K562 (cell line): Measurements from ENCODE around the gene KLHL28. TPM values are rescaled to one million over a fixed set of nuclear protein-coding genes. Genes with fewer than 3 reads are reported as not detected.

ENCODE experiments used
- CCNT2 ChIP-seq: IDR thresholded peaks from 2 replicates; pipeline ENCODE4 v1.6.1; 2011; ENCODE audit warnings: borderline replicate concordance, low read depth, mild to moderate bottlenecking, moderate library complexity, mixed read lengths, low read length; ENCODE audit not compliant: insufficient read length; ENCODE audit errors: extremely low read depth
- FOXP4 ChIP-seq: sonication (generic); formaldehyde crosslinking; IDR thresholded peaks from 2 replicates; pipeline ENCODE4 v1.8.0; 2022; ENCODE audit warnings: mild to moderate bottlenecking, missing genetic modification reagents, borderline replicate concordance
- MBD1 ChIP-seq: fragments of 250-450 bp; sonication (Bioruptor Pico); IDR thresholded peaks from 2 replicates; pipeline ENCODE4 v1.8.0; 2022; ENCODE audit warnings: inconsistent platforms
- MBD2 ChIP-seq: sonication (generic); IDR thresholded peaks from 2 replicates; pipeline ENCODE4 v1.6.1; 2016; ENCODE audit warnings: low read depth, borderline replicate concordance
- NR2C2 ChIP-seq, 2 experiments: fragments of 200-800 bp in 1 of 2; sonication (Bioruptor generic) in 1 of 2; sonication (generic) in 1 of 2; formaldehyde crosslinking in 1 of 2; IDR thresholded peaks; 2 replicates each; pipeline versions ENCODE4 v1.6.1 to v1.8.0; 2016 to 2022; ENCODE audit warnings: mild to moderate bottlenecking in 1 of 2, missing compliant biosample characterization in 1 of 2, missing genetic modification characterization in 1 of 2, missing genetic modification reagents in 1 of 2
- POLR2B ChIP-seq: fragments of 450-650 bp; IDR thresholded peaks from 2 replicates; pipeline ENCODE4 v1.6.1; 2018; ENCODE audit warnings: low read depth; ENCODE audit not compliant: partially characterized antibody
- RB1 ChIP-seq: fragments of 450-650 bp; IDR thresholded peaks from 2 replicates; pipeline ENCODE4 v1.6.1; 2017; ENCODE audit warnings: low read depth, mild to moderate bottlenecking
- SUPT5H ChIP-seq: fragments of 450-650 bp; IDR thresholded peaks from 2 replicates; pipeline ENCODE4 v1.6.1; 2016
- YY1 ChIP-seq, 3 experiments: IDR thresholded peaks; 2 replicates each; pipeline ENCODE4 v1.6.1; 2011; ENCODE audit warnings: low read length in 2 of 3, mild to moderate bottlenecking in 2 of 3, moderate library complexity in 2 of 3, borderline replicate concordance in 1 of 3, control low read depth in 1 of 3, low read depth in 1 of 3; ENCODE audit not compliant: insufficient read depth in 3 of 3, insufficient replicate concordance in 2 of 3, control insufficient read depth in 1 of 3, insufficient read length in 1 of 3; ENCODE audit errors: extremely low read depth in 1 of 3
- polyA plus RNA-seq, 8 experiments: library from polyadenylated mRNA; depleted of rRNA in 4 of 8; stranded (reverse) in 5 of 8; unstranded in 3 of 8; fragments of >200 nt; fragmentation: Nextera tagmentation in 2 of 8; fragmentation: Illumina TruSeq in 1 of 8; extraction: Ambion mirVana in 2 of 8; extraction: Trizol in 1 of 8; gene quantifications; 2 replicates each; pipeline versions ENCODE4 v1.2.1 to v1.2.3, GENCODE V29; 2011 to 2014; ENCODE audit warnings: inconsistent platforms in 1 of 8, missing spikeins in 1 of 8
- total RNA-seq, 7 experiments: library from RNA; depleted of rRNA in 6 of 7; stranded (reverse); fragments of >200 nt in 6 of 7; fragmentation: Illumina TruSeq in 2 of 7; extraction: Trizol in 2 of 7; gene quantifications; 2 replicates each; pipeline versions ENCODE4 v1.2.1 to v1.2.3, GENCODE V29; 2011 to 2021; ENCODE audit warnings: low replicate concordance in 1 of 7
- TF ChIP-seq, protein P1 (sequence below): fragments of 450-650 bp; IDR thresholded peaks from 2 replicates; pipeline ENCODE4 v1.6.1; 2017; ENCODE audit warnings: antibody characterized with exemption, mild to moderate bottlenecking

Gene KLHL28
- total and polyA plus RNA-seq, 9 of the 15 experiments (the other 6 are each of a cell fraction or from before 2014, with no cell fraction given), result 1.1 to 7.5 (median 4.7) TPM

- TF ChIP-seq POLR2B (peak; percentile 19), RB1 (0 out of 2 replicates have a peak, but pooled peaks have one; percentile 27), MBD1 (CRISPR knock-in tag) (no peak), NR2C2 (CRISPR knock-in tag; IDR thresholded peaks at IDR 0.05) (no peak), NR2C2 (tag; IDR thresholded peaks at IDR 0.05) (peak; percentile 45; the same call in 1 of the 2 replicates), CCNT2 (peak; percentile 11), YY1 (IDR thresholded peaks at IDR 0.05; ENCODE audit: borderline replicate concordance in 1 of 3, control insufficient read depth in 1 of 3, extremely low read depth in 1 of 3, insufficient read depth in 3 of 3, insufficient read length in 1 of 3, insufficient replicate concordance in 2 of 3, low read depth in 1 of 3, low read length in 2 of 3) (peak in 1 of 3 experiments; percentile 20), MBD2 (0 out of 2 replicates have a peak, but pooled peaks have one; percentile 20), FOXP4 (CRISPR knock-in tag) (peak; percentile 41; the same call in 1 of the 2 replicates), SUPT5H (peak; percentile 50; the same call in 1 of the 2 replicates)
- TF ChIP-seq, protein P1, sequence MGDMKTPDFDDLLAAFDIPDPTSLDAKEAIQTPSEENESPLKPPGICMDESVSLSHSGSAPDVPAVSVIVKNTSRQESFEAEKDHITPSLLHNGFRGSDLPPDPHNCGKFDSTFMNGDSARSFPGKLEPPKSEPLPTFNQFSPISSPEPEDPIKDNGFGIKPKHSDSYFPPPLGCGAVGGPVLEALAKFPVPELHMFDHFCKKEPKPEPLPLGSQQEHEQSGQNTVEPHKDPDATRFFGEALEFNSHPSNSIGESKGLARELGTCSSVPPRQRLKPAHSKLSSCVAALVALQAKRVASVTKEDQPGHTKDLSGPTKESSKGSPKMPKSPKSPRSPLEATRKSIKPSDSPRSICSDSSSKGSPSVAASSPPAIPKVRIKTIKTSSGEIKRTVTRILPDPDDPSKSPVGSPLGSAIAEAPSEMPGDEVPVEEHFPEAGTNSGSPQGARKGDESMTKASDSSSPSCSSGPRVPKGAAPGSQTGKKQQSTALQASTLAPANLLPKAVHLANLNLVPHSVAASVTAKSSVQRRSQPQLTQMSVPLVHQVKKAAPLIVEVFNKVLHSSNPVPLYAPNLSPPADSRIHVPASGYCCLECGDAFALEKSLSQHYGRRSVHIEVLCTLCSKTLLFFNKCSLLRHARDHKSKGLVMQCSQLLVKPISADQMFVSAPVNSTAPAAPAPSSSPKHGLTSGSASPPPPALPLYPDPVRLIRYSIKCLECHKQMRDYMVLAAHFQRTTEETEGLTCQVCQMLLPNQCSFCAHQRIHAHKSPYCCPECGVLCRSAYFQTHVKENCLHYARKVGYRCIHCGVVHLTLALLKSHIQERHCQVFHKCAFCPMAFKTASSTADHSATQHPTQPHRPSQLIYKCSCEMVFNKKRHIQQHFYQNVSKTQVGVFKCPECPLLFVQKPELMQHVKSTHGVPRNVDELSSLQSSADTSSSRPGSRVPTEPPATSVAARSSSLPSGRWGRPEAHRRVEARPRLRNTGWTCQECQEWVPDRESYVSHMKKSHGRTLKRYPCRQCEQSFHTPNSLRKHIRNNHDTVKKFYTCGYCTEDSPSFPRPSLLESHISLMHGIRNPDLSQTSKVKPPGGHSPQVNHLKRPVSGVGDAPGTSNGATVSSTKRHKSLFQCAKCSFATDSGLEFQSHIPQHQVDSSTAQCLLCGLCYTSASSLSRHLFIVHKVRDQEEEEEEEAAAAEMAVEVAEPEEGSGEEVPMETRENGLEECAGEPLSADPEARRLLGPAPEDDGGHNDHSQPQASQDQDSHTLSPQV, result 0 out of 2 replicates have a peak, but pooled peaks have one; percentile 25
Measured at GRCh38 chr14:44897041-44897844, 64.5 kb downstream of the KLHL28 start (continued).
